GM23338 (cell line): Measurements from ENCODE around the gene CLTA.

ENCODE experiments used
- EZH2 ChIP-seq: fragments of 200-600 bp; sonication (generic); IDR thresholded peaks from one replicate; pipeline ENCODE4 v1.8.0; 2017; ENCODE audit warnings: antibody characterized with exemption, mild to moderate bottlenecking, low read depth; ENCODE audit not compliant: unreplicated experiment
- TF ChIP-seq, protein P1 (sequence below), 2 experiments: fragments of 200-600 bp in 1 of 2; sonication (generic) in 1 of 2; conservative IDR thresholded peaks; 2 replicates each; pipeline versions ENCODE4 v1.5.1 to v1.6.1; 2016 to 2017; ENCODE audit warnings: antibody characterized with exemption in 2 of 2, low read depth in 2 of 2, mild to moderate bottlenecking in 2 of 2, moderate library complexity in 1 of 2

DNA sequence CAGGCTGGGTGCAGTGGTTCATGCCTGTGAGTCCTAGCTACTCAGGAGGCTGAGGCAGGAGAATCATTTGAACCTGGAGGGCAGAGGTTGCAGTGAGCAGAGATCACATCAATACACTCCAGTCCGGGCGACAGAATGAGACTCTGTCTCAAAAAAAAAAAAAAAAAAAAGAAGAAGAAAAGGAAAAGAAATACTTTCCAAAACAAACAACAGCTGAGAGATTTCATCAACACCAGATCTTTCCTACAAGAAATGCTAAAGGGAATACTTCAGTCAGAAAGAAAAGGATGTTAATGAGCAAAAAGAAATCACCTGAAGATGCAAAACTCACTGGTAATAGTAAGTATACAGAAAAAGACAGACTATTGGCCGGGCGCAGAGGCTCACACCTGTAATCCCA lies 13.2 kb upstream of the CLTA start:
- TF ChIP-seq, protein P1, sequence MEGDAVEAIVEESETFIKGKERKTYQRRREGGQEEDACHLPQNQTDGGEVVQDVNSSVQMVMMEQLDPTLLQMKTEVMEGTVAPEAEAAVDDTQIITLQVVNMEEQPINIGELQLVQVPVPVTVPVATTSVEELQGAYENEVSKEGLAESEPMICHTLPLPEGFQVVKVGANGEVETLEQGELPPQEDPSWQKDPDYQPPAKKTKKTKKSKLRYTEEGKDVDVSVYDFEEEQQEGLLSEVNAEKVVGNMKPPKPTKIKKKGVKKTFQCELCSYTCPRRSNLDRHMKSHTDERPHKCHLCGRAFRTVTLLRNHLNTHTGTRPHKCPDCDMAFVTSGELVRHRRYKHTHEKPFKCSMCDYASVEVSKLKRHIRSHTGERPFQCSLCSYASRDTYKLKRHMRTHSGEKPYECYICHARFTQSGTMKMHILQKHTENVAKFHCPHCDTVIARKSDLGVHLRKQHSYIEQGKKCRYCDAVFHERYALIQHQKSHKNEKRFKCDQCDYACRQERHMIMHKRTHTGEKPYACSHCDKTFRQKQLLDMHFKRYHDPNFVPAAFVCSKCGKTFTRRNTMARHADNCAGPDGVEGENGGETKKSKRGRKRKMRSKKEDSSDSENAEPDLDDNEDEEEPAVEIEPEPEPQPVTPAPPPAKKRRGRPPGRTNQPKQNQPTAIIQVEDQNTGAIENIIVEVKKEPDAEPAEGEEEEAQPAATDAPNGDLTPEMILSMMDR (conservative IDR thresholded peaks at IDR 0.05; ENCODE audit: low read depth in 2 of 2): no peak
- no peak for TF ChIP-seq EZH2
